SKM-1 treated with dmso at 0.1 percent for 144 hours (cell line): ENCODE measurements around the gene KCNQ2.

Experiments used
- DNase-seq: peaks from one replicate; lab custom pipeline; 2025; ENCODE audit not compliant: unreplicated experiment; lab: John Stamatoyannopoulos, UW

Gene KCNQ2

GRCh38 chr20:63361519-63362435, 110.7 kb downstream of the KCNQ2 start:
- DNase-seq = no peak

- no peak for DNase-seq
Observed at GRCh38 chr20:63360850-63361518, 111.5 kb downstream of the KCNQ2 start, which contains the start of gene CHRNA4. TSS of gene CHRNA4 (minus strand) at chr20:63361349. CDS start at chr20:63361165, 184 bp downstream.

DNA sequence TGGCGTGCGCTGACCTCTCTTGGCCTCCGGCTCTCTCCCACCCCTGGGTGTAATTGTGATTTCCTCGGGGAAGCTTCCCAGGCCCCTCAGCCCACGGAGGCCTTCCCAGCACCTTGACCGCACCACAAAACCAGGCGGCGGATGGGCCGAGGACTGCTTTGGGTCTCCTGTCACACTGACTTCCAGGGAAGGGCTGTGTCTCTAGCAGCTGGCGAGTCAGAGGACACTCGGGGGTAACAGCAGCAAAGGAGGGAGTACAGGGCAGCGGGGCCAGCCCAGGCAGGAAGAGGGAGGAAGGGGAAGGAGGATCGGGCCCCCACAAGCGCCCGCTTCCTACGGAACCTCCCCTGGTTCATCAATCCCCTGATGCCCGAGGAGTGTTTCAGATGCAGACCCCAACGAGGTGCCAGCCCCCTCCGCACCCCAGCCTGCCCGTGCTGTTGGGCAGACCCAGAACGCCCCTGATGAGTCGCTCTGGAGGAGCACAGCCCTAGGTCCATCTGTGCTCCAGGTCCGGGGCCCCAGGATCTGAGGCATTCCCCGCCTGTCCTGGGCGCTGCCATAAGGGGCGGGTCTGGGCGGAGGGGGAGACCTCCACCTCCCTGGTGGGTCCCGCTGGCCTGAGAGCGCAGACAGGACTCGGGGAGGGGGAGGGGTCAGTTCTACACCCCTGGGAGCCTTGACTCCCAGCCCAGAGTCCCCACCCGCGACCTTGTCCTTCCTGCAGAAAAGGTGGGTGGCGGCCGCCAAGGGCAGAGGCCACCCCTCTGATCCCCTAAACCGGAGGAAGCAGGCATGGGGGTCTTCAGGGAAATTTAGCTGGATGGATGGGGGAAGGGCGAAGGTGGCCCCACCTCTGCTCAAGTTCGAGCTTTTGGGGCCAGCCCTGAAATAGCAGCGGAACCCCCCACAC, 112.3 kb downstream of the KCNQ2 start:
- no peak for DNase-seq

DNA sequence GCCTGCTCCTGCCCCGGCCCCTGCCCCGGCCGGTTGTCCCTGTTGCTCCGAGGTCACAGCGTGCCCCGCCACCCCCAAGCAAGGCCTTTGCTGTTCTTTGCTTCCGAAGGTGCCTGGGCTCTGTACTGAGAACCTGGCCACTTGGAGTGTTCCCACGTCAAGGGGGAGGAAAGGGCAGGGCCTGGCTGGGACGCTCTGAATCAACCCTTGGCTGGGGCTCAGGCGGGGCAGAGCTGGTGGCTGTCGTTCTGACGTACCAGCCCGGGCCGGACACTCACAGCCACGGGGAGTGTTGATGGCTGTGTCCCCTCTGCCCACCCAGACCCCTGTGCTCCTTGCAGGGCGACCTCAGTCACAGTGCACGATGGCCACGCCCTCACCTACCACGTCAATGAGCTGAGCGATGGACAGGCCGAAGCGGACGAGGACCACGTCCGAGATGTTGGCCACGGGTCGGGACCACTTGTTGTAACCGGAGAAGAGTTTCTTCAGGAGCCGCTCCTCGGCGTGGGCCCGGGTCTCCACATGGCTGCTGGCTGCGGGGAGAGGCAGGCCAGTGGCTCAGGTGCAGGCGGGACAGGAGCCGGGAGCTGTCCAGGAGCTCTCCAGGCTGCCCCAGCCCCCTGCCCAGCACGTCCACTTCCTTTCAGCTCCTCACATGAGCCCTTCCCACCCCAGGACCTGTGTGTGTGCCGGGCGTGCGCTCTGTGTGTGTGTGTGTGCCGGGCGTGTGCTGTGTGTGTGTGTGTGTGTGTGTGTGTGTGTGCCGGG, 113.1 kb downstream of the KCNQ2 start:
- no peak for DNase-seq

DNA sequence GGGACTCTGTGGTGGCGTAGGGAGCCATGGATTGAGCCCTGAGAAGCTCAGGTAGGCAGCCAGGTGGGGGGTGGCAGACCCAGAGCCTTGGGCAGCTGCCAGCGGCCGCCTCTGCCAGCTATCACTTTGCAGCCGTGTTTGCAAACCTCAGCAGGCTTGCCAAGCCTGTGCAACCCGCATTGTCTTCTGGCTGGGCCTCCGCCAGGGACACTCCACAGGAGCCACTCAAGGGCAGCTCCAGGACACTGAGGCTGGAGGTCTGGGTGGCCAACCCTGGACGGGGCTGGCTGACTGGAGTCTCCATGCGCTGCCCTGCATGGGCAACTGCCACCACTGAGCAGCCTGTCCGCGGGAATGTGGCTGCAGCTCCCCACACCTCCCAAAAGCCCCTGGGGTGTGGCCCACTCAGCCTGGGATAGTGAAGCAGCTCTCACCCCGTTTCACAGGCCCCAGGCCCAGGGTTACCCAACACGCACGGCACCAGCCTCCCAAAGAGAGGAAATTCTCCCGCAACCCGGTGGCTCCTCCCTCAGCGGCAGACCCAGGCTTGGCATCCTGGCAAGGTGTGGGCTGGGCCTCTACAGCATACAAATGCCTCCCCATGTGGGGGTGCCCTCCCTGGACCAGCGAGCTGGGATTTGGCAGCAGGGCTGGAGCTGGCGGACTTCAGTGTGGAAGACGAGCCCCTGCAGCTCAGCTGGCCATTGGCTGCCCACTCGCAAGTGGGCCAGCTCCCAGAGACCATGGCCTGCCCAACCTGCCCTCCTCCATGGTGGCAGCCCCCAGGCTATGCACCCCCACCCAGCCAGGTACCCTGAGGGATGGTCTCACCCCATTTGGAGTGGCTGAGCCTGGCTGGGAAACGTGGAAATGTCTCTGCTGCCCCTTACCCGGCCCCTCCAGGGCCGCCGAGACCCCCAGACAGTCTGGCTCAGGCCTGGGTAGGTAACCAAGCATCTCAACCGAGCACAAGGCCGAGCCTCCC, 114.2 kb downstream of the KCNQ2 start:
- DNase-seq = no peak

- no peak for DNase-seq
Observed at GRCh38 chr20:63356931-63357879, 115.2 kb downstream of the KCNQ2 start.

DNA sequence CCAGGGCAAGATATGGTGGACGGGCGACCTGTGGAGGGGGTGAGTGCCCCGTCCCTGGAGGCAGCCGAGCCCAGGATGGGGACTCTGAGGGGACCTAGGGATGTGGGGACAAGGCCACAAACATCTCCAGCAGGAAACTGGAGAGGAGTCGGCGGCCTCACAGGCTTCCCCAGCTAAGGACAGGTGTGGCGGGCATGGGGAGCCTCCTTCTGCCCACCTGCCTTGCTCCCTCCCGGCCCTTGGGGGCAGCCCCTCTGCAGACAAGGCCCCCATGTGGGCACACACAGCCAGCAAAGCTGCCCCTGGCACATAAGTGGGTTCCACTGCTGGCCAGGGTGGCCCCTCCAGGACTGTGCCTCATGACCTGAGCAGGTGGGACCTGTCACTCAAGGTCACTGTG, 115.9 kb downstream of the KCNQ2 start:
- no peak for DNase-seq

GRCh38 chr20:63355781-63356295, 116.6 kb downstream of the KCNQ2 start:
- DNase-seq = no peak

DNA sequence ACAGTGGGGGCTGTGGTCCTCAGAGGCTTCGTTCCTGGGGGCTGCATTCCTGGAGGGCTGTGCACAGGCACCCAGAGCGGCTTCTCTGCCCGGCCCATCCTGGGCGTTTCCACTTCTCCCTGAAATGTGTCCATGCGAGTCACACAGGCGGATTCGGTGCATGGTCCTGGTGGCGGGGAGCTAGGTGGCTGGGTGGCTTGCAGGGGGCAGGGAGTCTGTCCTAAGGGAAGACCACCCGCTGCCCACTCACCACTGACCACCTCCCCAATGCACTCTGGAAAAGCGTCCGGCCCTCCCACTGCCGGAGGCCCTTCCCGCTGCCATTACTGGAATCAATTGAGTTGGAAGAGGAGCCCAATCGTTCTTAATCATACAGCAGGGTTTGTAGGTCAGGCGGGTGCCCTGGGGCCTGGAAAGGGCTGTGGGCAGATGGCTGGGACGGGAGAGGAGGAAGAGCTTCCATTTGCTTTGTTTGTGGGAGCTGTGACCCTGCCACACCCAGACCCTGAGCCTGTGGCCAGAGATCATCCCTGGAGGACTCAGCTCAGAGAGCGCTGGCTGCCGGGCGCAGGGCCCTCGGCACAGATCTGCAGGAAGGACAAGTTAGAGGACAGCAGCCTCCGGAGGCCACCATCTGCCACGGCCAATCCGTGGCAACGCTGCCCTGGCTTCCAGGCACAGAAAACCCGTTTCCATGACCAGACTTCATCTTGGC, 117.7 kb downstream of the KCNQ2 start:
- no peak for DNase-seq

DNA sequence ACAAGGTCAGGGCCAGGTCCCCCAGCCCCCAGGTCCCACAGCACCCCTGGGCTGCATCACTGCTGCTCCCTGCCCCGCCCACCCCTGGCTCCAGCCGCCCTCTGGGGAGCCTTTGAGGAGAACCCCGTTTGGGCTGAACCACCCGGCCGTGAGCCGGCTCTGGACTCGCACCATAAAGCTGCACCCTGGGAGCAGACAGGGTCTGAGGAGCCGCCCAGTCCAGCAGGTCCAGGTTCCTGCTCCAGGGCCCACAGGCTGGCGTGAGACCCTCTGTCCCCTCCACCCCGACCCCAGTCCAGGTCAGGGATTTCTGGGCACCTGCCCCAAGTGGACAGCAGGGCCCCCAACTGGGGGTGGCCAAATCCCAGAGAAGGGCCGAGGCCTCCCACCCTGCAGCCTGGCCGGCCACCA, 119.6 kb downstream of the KCNQ2 start:
- DNase-seq = no peak

GRCh38 chr20:63351811-63352591, 120.5 kb downstream of the KCNQ2 start:
- DNase-seq = no peak

GRCh38 chr20:63351326-63351700, 121.1 kb downstream of the KCNQ2 start:
- no peak for DNase-seq

GRCh38 chr20:63350597-63351325, 121.7 kb downstream of the KCNQ2 start:
- no peak for DNase-seq
